Hepatocyte (in vitro differentiated cells): Measurements from ENCODE around the gene SELENOF.

ENCODE experiments used
- EZH2 ChIP-seq: fragments of 200-600 bp; sonication (generic); IDR thresholded peaks from 2 replicates; pipeline ENCODE4 v1.6.1; 2016; ENCODE audit warnings: antibody characterized with exemption, mild to moderate bottlenecking, borderline replicate concordance
- TF ChIP-seq, protein P1 (sequence below): fragments of 200-600 bp; sonication (generic); IDR thresholded peaks from 2 replicates; pipeline ENCODE4 v1.5.1; 2016; ENCODE audit warnings: antibody characterized with exemption, mild to moderate bottlenecking; ENCODE audit not compliant: poor library complexity

GRCh38 chr1:86860424-86860823 is 53.5 kb downstream of the SELENOF start:
- no peak for TF ChIP-seq EZH2
- TF ChIP-seq, protein P1, sequence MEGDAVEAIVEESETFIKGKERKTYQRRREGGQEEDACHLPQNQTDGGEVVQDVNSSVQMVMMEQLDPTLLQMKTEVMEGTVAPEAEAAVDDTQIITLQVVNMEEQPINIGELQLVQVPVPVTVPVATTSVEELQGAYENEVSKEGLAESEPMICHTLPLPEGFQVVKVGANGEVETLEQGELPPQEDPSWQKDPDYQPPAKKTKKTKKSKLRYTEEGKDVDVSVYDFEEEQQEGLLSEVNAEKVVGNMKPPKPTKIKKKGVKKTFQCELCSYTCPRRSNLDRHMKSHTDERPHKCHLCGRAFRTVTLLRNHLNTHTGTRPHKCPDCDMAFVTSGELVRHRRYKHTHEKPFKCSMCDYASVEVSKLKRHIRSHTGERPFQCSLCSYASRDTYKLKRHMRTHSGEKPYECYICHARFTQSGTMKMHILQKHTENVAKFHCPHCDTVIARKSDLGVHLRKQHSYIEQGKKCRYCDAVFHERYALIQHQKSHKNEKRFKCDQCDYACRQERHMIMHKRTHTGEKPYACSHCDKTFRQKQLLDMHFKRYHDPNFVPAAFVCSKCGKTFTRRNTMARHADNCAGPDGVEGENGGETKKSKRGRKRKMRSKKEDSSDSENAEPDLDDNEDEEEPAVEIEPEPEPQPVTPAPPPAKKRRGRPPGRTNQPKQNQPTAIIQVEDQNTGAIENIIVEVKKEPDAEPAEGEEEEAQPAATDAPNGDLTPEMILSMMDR: no peak
